GDM1 (cell line): ENCODE results near the gene DHDDS.

Experiments
- DNase-seq: peaks from one replicate; lab custom pipeline; 2025; lab: John Stamatoyannopoulos, UW

Gene DHDDS

GRCh38 chr1:26418865-26419349, 13.2 kb upstream of the DHDDS start:
- no peak for DNase-seq

- DNase-seq: no peak
Measured at GRCh38 chr1:26419494-26419893, 12.6 kb upstream of the DHDDS start.

GRCh38 chr1:26429721-26430120, 2.4 kb upstream of the DHDDS start:
- no peak for DNase-seq

GRCh38 chr1:26432793-26433192, 672 bp downstream of the DHDDS start:
- DNase-seq: no peak

- DNase-seq: no peak
Measured at GRCh38 chr1:26434161-26434752, 2.1 kb downstream of the DHDDS start.

GRCh38 chr1:26438041-26438440, 5.9 kb downstream of the DHDDS start:
- no peak for DNase-seq

- DNase-seq: no peak
Measured at GRCh38 chr1:26440259-26440658, 8.1 kb downstream of the DHDDS start.

- no peak for DNase-seq
Measured at GRCh38 chr1:26449868-26450267, 17.7 kb downstream of the DHDDS start.

GRCh38 chr1:26450908-26451307, 18.8 kb downstream of the DHDDS start:
- DNase-seq: no peak

- DNase-seq: no peak
Measured at GRCh38 chr1:26452459-26453183, 20.5 kb downstream of the DHDDS start.

- DNase-seq: no peak
Measured at GRCh38 chr1:26459148-26459547, 27.0 kb downstream of the DHDDS start.

- no peak for DNase-seq
Measured at GRCh38 chr1:26459573-26460031, 27.5 kb downstream of the DHDDS start.

GRCh38 chr1:26468911-26469310, 36.8 kb downstream of the DHDDS start:
- DNase-seq: no peak

GRCh38 chr1:26469558-26469957, 37.4 kb downstream of the DHDDS start:
- DNase-seq: no peak

GRCh38 chr1:26470878-26471497, 38.9 kb downstream of the DHDDS start:
- no peak for DNase-seq

GRCh38 chr1:26471498-26472319, 39.6 kb downstream of the DHDDS start:
- DNase-seq: peak; percentile 88

- DNase-seq: no peak
Measured at GRCh38 chr1:26472320-26472900, 40.3 kb downstream of the DHDDS start, which contains the start of gene HMGN2. TSS of gene HMGN2 (plus strand) at chr1:26472440. CDS start at chr1:26472613, 173 bp downstream.

GRCh38 chr1:26472901-26473845, 41.1 kb downstream of the DHDDS start:
- peak; percentile 88 for DNase-seq

- DNase-seq: no peak
Measured at GRCh38 chr1:26474818-26475217, 42.7 kb downstream of the DHDDS start.

GRCh38 chr1:26475989-26476388, 43.9 kb downstream of the DHDDS start:
- no peak for DNase-seq

GRCh38 chr1:26476958-26477357, 44.8 kb downstream of the DHDDS start:
- DNase-seq: no peak
